NCI-H774 (cell line): ENCODE measurements around the gene NT5C3A.
"Not testable (repeated sequence)": the region's sequence is repeated elsewhere in the genome, so short reads cannot be mapped to it uniquely, and the experiment has no call there.

Source experiments
- DNase-seq: peaks from one replicate; lab custom pipeline; 2025; lab: John Stamatoyannopoulos, UW

The NT5C3A gene

GRCh38 chr7:32979902-32980301 lies 82.7 kb downstream of the NT5C3A start:
- DNase-seq: not testable (repeated sequence)

GRCh38 chr7:32979246-32979645 lies 83.3 kb downstream of the NT5C3A start:
- not testable (repeated sequence) for DNase-seq

GRCh38 chr7:32977159-32977558 lies 85.4 kb downstream of the NT5C3A start:
- DNase-seq: peak; percentile 31

- DNase-seq: not testable (repeated sequence)
Measured at GRCh38 chr7:32971967-32972366, 90.6 kb downstream of the NT5C3A start.

- not testable (repeated sequence) for DNase-seq
Measured at GRCh38 chr7:32967268-32967582, 95.4 kb downstream of the NT5C3A start.

GRCh38 chr7:32966489-32967267 lies 95.9 kb downstream of the NT5C3A start:
- DNase-seq: not testable (repeated sequence)

GRCh38 chr7:32964461-32965159 lies 98.0 kb downstream of the NT5C3A start:
- DNase-seq: not testable (repeated sequence)
